Peyer's patch (tissue), 4 donors: ENCODE measurements around the gene STT3B.

Experiments
- POLR2A ChIP-seq, 2 donors: fragments of 450-650 bp; IDR thresholded peaks; one replicate each; pipeline ENCODE4 v1.5.1; 2017; ENCODE audit warnings: antibody characterized with exemption in 2 of 2, mild to moderate bottlenecking in 2 of 2, moderate library complexity in 2 of 2
- TF ChIP-seq, protein P1 (sequence below), 6 experiments: fragments of 450-650 bp in 4 of 6; fragments of 200-600 bp in 2 of 6; sonication (generic) in 1 of 6; IDR thresholded peaks; one replicate each; pipeline ENCODE4 v1.5.1; 2017 to 2019; ENCODE audit warnings: antibody characterized with exemption in 6 of 6, mild to moderate bottlenecking in 3 of 6, moderate library complexity in 1 of 6

- TF ChIP-seq, protein P1, sequence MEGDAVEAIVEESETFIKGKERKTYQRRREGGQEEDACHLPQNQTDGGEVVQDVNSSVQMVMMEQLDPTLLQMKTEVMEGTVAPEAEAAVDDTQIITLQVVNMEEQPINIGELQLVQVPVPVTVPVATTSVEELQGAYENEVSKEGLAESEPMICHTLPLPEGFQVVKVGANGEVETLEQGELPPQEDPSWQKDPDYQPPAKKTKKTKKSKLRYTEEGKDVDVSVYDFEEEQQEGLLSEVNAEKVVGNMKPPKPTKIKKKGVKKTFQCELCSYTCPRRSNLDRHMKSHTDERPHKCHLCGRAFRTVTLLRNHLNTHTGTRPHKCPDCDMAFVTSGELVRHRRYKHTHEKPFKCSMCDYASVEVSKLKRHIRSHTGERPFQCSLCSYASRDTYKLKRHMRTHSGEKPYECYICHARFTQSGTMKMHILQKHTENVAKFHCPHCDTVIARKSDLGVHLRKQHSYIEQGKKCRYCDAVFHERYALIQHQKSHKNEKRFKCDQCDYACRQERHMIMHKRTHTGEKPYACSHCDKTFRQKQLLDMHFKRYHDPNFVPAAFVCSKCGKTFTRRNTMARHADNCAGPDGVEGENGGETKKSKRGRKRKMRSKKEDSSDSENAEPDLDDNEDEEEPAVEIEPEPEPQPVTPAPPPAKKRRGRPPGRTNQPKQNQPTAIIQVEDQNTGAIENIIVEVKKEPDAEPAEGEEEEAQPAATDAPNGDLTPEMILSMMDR (IDR thresholded peaks at IDR 0.05), result peak in 4 of 6 experiments; percentile 28 to 39 (median 32)
- TF ChIP-seq POLR2A (IDR thresholded peaks at IDR 0.05), result no peak
These were observed 34.3 kb downstream of the STT3B start for GRCh38 chr3:31567036-31567435.
